GM12878 (cell line): ENCODE data around the gene SIL1. TPM values are rescaled to one million over a fixed set of nuclear protein-coding genes. Genes with fewer than 3 reads are reported as not detected.

Source experiments
- ATAC-seq: fragments of 200-7000 bp; cut with Tn5 transposase; 3 replicates; pipeline ENCODE4 v1.9.1; 2020; ENCODE audit warnings: mild to moderate bottlenecking, moderate library complexity
- BruUV-seq: library from RNA; stranded (reverse); fragments of 400-500 nt; replicated peaks from 2 replicates; lab custom pipeline; 2021; lab: Mats Ljungman, UMichigan
- CTCF ChIA-PET: fragments of 300-600 bp; sonication (Branson Sonifier 250); formaldehyde crosslinking; extraction: SDS; loops from one replicate; lab custom pipeline; 2021; ENCODE audit warnings: inconsistent platforms; lab: Yijun Ruan, JAX
- POLR2A ChIA-PET: fragments of 350-600 bp; formaldehyde crosslinking; extraction: SDS; loops from one replicate; lab custom pipeline; 2021; ENCODE audit warnings: inconsistent platforms; lab: Charles Lee
- RAD21 ChIA-PET: fragments of 300-600 bp; sonication (Branson Sonifier 250); formaldehyde crosslinking; loops from one replicate; lab custom pipeline; 2023; ENCODE audit warnings: antibody characterized with exemption; ENCODE audit not compliant: unreplicated experiment; lab: Charles Lee
- SMC1A ChIA-PET: fragments of 300-600 bp; sonication (Branson Sonifier 250); formaldehyde crosslinking; loops from one replicate; lab custom pipeline; 2023; ENCODE audit not compliant: unreplicated experiment, uncharacterized antibody; lab: Charles Lee
- DNase-seq: peaks from one replicate; pipeline ENCODE4 v3.0.0-alpha.2; 2011; ENCODE audit warnings: low read depth, low spot score
- FAIRE-seq: peaks from 3 replicates; lab custom pipeline; 2011; peaks lifted over from hg19 to GRCh38; lab: Jason Lieb, UNC
- H2AFZ ChIP-seq: 2 replicates; pipeline ENCODE4 v1.6.0; 2011; ENCODE audit warnings: low read depth, low read length, control low read depth; ENCODE audit not compliant: control insufficient read depth
- H3K27ac ChIP-seq: 2 replicates; pipeline ENCODE4 v1.5.1; 2011; ENCODE audit warnings: control low read depth; ENCODE audit not compliant: control insufficient read depth, insufficient read depth
- H3K27me3 ChIP-seq, 2 experiments: replicated peaks in 1 of 2; 2 replicates each; pipeline versions ENCODE4 v1.6.0 to v1.6.1; 2011; ENCODE audit warnings: low read length in 1 of 2; ENCODE audit not compliant: control insufficient read depth in 2 of 2, insufficient read depth in 2 of 2
- H3K36me3 ChIP-seq, 2 experiments: 2 replicates each; pipeline ENCODE4 v1.5.1; 2011; ENCODE audit warnings: low read length in 1 of 2; ENCODE audit not compliant: control insufficient read depth in 2 of 2, insufficient read depth in 2 of 2
- H3K4me1 ChIP-seq: 2 replicates; pipeline ENCODE4 v1.6.1; 2011; ENCODE audit warnings: mild to moderate bottlenecking, low read length, moderate library complexity, mixed read lengths; ENCODE audit not compliant: control insufficient read depth, insufficient read depth
- H3K4me2 ChIP-seq: 2 replicates; pipeline ENCODE4 v1.6.0; 2011; ENCODE audit warnings: control low read depth; ENCODE audit not compliant: control insufficient read depth, insufficient read depth
- H3K4me3 ChIP-seq: fragments of 200-600 bp; sonication (generic); 2 replicates; pipeline ENCODE4 v1.5.1; 2016
- H3K79me2 ChIP-seq: 2 replicates; pipeline ENCODE4 v1.6.0; 2011; ENCODE audit warnings: low read length; ENCODE audit not compliant: control insufficient read depth, insufficient read depth
- H3K9ac ChIP-seq: 2 replicates; pipeline ENCODE4 v1.8.0; 2011; ENCODE audit warnings: low read length, control low read depth, mixed read lengths; ENCODE audit not compliant: control insufficient read depth, insufficient read depth
- H3K9me3 ChIP-seq: replicated peaks from 3 replicates; pipeline ENCODE4 v1.5.1; 2011; ENCODE audit warnings: mild to moderate bottlenecking, low read length; ENCODE audit not compliant: control insufficient read depth, insufficient read depth
- H4K20me1 ChIP-seq: 2 replicates; pipeline ENCODE4 v1.6.0; 2011; ENCODE audit not compliant: control insufficient read depth, insufficient read depth
- EP300 ChIP-seq, 2 experiments: fragments of 150-350 bp in 1 of 2; IDR thresholded peaks; 2 replicates each; pipeline ENCODE4 v1.6.1; 2011 to 2012; ENCODE audit warnings: low read depth in 2 of 2, low read length in 2 of 2, borderline replicate concordance in 1 of 2, improper control_type of control experiment in 1 of 2, inconsistent platforms in 1 of 2; ENCODE audit not compliant: control insufficient read depth in 1 of 2
- PAX5 ChIP-seq: IDR thresholded peaks from 2 replicates; pipeline ENCODE4 v1.6.1; 2011; ENCODE audit warnings: low read depth, low read length, borderline replicate concordance
- STAT3 ChIP-seq: IDR thresholded peaks from 2 replicates; pipeline ENCODE4 v1.6.1; 2011; ENCODE audit warnings: low read depth, low read length, improper control_type of control experiment
- WGBS: methylation state at CpG from one replicate; pipeline ENCODE4 v1.1.6; 2016; ENCODE audit warnings: low lambda C conversion rate; ENCODE audit not compliant: insufficient replicate concordance, insufficient coverage; ENCODE audit errors: missing lambda C conversion rate; 5-methylcytosine and 5-hydroxymethylcytosine counted together
- in situ Hi-C: fragments of 300-500 bp; cut with MboI; formaldehyde crosslinking; loops from 9 replicates; pipeline ENCODE4 v1.14.3; 2018; ENCODE audit warnings: mixed read lengths
- intact Hi-C: fragments of 100-400 bp; cut with micrococcal nuclease; formaldehyde crosslinking; loops from one replicate; pipeline ENCODE4 v1.14.2; 2022; ENCODE audit not compliant: unreplicated experiment
- polyA plus RNA-seq, 11 experiments: library from polyadenylated mRNA; depleted of rRNA in 4 of 11; unstranded in 6 of 11; stranded (reverse) in 5 of 11; fragments of >200 nt; fragmentation: Nextera tagmentation in 4 of 11; fragmentation: Illumina TruSeq in 1 of 11; extraction: Ambion mirVana in 4 of 11; extraction: Trizol in 1 of 11; gene quantifications; 1 replicate in 1 of 11; 2 replicates in 10 of 11; pipeline versions ENCODE4 v1.2.1 to v1.2.3, GENCODE V29; 2011 to 2016; ENCODE audit warnings: inconsistent platforms in 2 of 11, missing spikeins in 2 of 11, low read depth in 1 of 11
- total RNA-seq, 4 experiments: library from RNA; depleted of rRNA in 3 of 4; stranded (reverse); fragments of >200 nt in 3 of 4; fragmentation: Illumina TruSeq in 1 of 4; extraction: Trizol in 1 of 4; gene quantifications; 2 replicates each; pipeline versions ENCODE4 v1.2.1 to v1.2.3, GENCODE V29; 2013 to 2021

SIL1 gene
- total and polyA plus RNA-seq, 10 of the 15 experiments (the other 5 are each of a cell fraction or from before 2014, with no cell fraction given), result 4.1 to 49.8 (median 29.4) TPM

- TF ChIP-seq EP300 (IDR thresholded peaks at IDR 0.05; ENCODE audit: borderline replicate concordance in 1 of 2, control insufficient read depth in 1 of 2, low read depth in 2 of 2, low read length in 2 of 2), result no peak
Measured at GRCh38 chr5:138956801-138957200, 241.4 kb downstream of the SIL1 start (continued).

GRCh38 chr5:138955671-138956295 lies 242.4 kb downstream of the SIL1 start:
- H3K4me1 ChIP-seq, result no peaks in the 10 kb centered on the region; the same call in 1 of the 2 replicates
- no peak overlapping the region for H2AFZ ChIP-seq
- H3K4me3 ChIP-seq, result no peak overlapping the region
- TF ChIP-seq PAX5 (peak; percentile 72; the same call in 1 of the 2 replicates), STAT3 (no peak)
- TF ChIP-seq, all 136 proteins: peak for 1
- ChIA-PET CTCF (no interaction called here), SMC1A (interaction anchor here (0.5 kb wide), 1 partner anchor 1979 kb away, joined by 3 read pairs; no protein-coding TSS in a partner anchor), RAD21 (interaction anchor here (0.5 kb wide), 1 partner anchor 462 kb away, joined by 3 read pairs; no protein-coding TSS in a partner anchor), POLR2A (interaction anchor here (0.6 kb wide), 1 partner anchor 282 kb away, joined by 3 read pairs; no protein-coding TSS in a partner anchor)
- H3K9me3 ChIP-seq, result no peaks in the 10 kb centered on the region
- H4K20me1 ChIP-seq, result no peaks in the 10 kb centered on the region
- H3K9ac ChIP-seq, result no peak overlapping the region
- ATAC-seq (no peak), FAIRE-seq (no peak), DNase-seq (no peak)
- intact Hi-C loops, result no loop called here
- in situ Hi-C loops, result no loop called here
- H3K27ac ChIP-seq, result no peak overlapping the region
- H3K79me2 ChIP-seq, result no peaks in the 10 kb centered on the region
- H3K4me2 ChIP-seq, result no peak overlapping the region
- no TSS peak for BruUV-seq
- WGBS, result 90% methylated on average over 9 of the region's 9 CpGs
- peaks cover 0 to 6% of the 10 kb centered on the region in 2 experiments; a peak in 1 of 4 replicates for H3K36me3 ChIP-seq
- no peaks in the 10 kb centered on the region for H3K27me3 ChIP-seq
